Measurements from ENCODE around the gene EDIL3. TPM values are rescaled to one million over a fixed set of nuclear protein-coding genes. Genes with fewer than 3 reads are reported as not detected.

Gene EDIL3
- total RNA-seq, 1 experiment from 2014 or later = 0.32 TPM

GRCh38 chr5:84215521-84215920, 169.2 kb downstream of the EDIL3 start (continued):
- no peak for TF ChIP-seq ATF3 (IDR thresholded peaks at IDR 0.05)

GRCh38 chr5:84213861-84214260, 170.8 kb downstream of the EDIL3 start:
- Histone ChIP-seq H3K4me2 (ENCODE audit: low read length) (no peak overlapping the region), H3K27ac (ENCODE audit: low read depth, low read length) (no peak overlapping the region), H3K9ac (ENCODE audit: low read length) (no peak overlapping the region), H3K9me3 (ENCODE audit: control insufficient read depth in 1 of 2, insufficient read depth in 1 of 2, low read depth in 1 of 2, low read length in 2 of 2) (no peaks in the 10 kb centered on the region), H3K36me3 (ENCODE audit: control insufficient read depth in 1 of 2, insufficient read depth in 2 of 2, low read length in 2 of 2) (no peaks in the 10 kb centered on the region), H3K27me3 (ENCODE audit: insufficient read depth, low read length) (no peaks in the 10 kb centered on the region), H3K9me2 (ENCODE audit: insufficient read depth) (no peaks in the 10 kb centered on the region), H3K4me1 (ENCODE audit: control insufficient read depth in 1 of 2, insufficient read depth in 2 of 2, low read length in 2 of 2) (no peaks in the 10 kb centered on the region), H2AFZ (ENCODE audit: low read depth, low read length, poor library complexity, severe bottlenecking) (no peak overlapping the region), H4K20me1 (ENCODE audit: insufficient read depth) (no peaks in the 10 kb centered on the region), H3K79me2 (ENCODE audit: insufficient read depth, low read length) (no peaks in the 10 kb centered on the region), H3K4me3 (replicated peaks in 1 of 2; ENCODE audit: low read depth in 1 of 2, low read length in 2 of 2) (no peak overlapping the region)
- CTCF ChIA-PET = no interaction called here
- intact Hi-C loops (cut with micrococcal nuclease) = no loop called here
- ATAC-seq (no peak), DNase-seq (ENCODE audit: low read depth, low spot score) (no peak)
- RAD21 ChIA-PET (ENCODE audit: low non-redundant PET in 1 of 2, low total read pairs in 2 of 2, uncharacterized antibody in 2 of 2, unreplicated experiment in 2 of 2) = no interaction called here
- no TSS peak for BruUV-seq (replicated peaks)
- POLR2A ChIA-PET = no interaction called here
- no peak for TF ChIP-seq CBX3 (IDR thresholded peaks at IDR 0.05; ENCODE audit: low read depth)
- no peak for TF ChIP-seq CTCF (IDR thresholded peaks at IDR 0.05 in 2 of 3, conservative IDR thresholded peaks at IDR 0.05 in 1 of 3; ENCODE audit: borderline replicate concordance in 1 of 3, insufficient read depth in 1 of 3, low read depth in 2 of 3, low read length in 2 of 3)
- no peak for TF ChIP-seq YY1 (IDR thresholded peaks at IDR 0.05; ENCODE audit: extremely low read depth, insufficient replicate concordance, low read depth, low read length)
- no peak for TF ChIP-seq ELF1 (IDR thresholded peaks at IDR 0.05; ENCODE audit: borderline replicate concordance, low read depth)
- no peak for TF ChIP-seq CEBPB (IDR thresholded peaks at IDR 0.05; ENCODE audit: low read depth)
- no peak for TF ChIP-seq RAD21 (IDR thresholded peaks at IDR 0.05; ENCODE audit: low read depth)
- no peak for TF ChIP-seq JUND (IDR thresholded peaks at IDR 0.05)
- TF ChIP-seq POLR2A (IDR thresholded peaks at IDR 0.05; ENCODE audit: borderline replicate concordance, extremely low read depth, insufficient read depth, insufficient read length) = no peak
- no peak for TF ChIP-seq SP1 (IDR thresholded peaks at IDR 0.05; ENCODE audit: low read depth)
- TF ChIP-seq SIN3A (IDR thresholded peaks at IDR 0.05; ENCODE audit: low read depth) = no peak
- no peak for TF ChIP-seq TCF7L2 (IDR thresholded peaks at IDR 0.05; ENCODE audit: borderline replicate concordance, extremely low read depth, insufficient read depth, insufficient read length)
- no peak for TF ChIP-seq EGR1 (IDR thresholded peaks at IDR 0.05; ENCODE audit: low read depth)
- no peak for TF ChIP-seq REST (IDR thresholded peaks at IDR 0.05; ENCODE audit: low read depth)
- TF ChIP-seq EZH2 (IDR thresholded peaks at IDR 0.05) = no peak

All from HCT116 (cell line).